HCT116 (cell line): ENCODE results near the gene CDC45. TPM values are rescaled to one million over a fixed set of nuclear protein-coding genes. Genes with fewer than 3 reads are reported as not detected.

ENCODE experiments used
- ATAC-seq: fragments of 200-7000 bp; cut with Tn5 transposase; 2 replicates; pipeline ENCODE4 v1.9.1; 2020; ENCODE audit warnings: mild to moderate bottlenecking, moderate library complexity
- BruUV-seq: library from RNA; stranded (reverse); fragments of 400-500 nt; replicated peaks from 2 replicates; lab custom pipeline; 2021; lab: Mats Ljungman, UMichigan
- CTCF ChIA-PET: fragments of 300-600 bp; sonication (Branson Sonifier 250); formaldehyde crosslinking; loops from one replicate; lab custom pipeline; 2021; ENCODE audit warnings: antibody characterized with exemption; lab: Charles Lee
- POLR2A ChIA-PET: fragments of 300-600, 350-600 bp; sonication (Branson Sonifier 250); formaldehyde crosslinking; loops from one replicate; lab custom pipeline; 2021; ENCODE audit warnings: antibody characterized with exemption; lab: Charles Lee
- RAD21 ChIA-PET, 2 experiments: fragments of 300-600 bp; sonication (Branson Sonifier 250); formaldehyde crosslinking; loops; one replicate each; lab custom pipeline; 2023; ENCODE audit warnings: low total read pairs in 2 of 2; ENCODE audit not compliant: uncharacterized antibody in 2 of 2, unreplicated experiment in 2 of 2, low non-redundant PET in 1 of 2; lab: Charles Lee
- DNase-seq: peaks from one replicate; pipeline ENCODE4 v3.0.0-alpha.2; 2010; ENCODE audit warnings: low read depth, low spot score
- H2AFZ ChIP-seq: fragments of 200-600 bp; shearing (Covaris generic), sonication (generic); 2 replicates; pipeline ENCODE4 v1.6.1; 2017; ENCODE audit warnings: low read depth, mixed run types, mixed read lengths, antibody characterized with exemption, low read length; ENCODE audit not compliant: poor library complexity, severe bottlenecking
- H3K27ac ChIP-seq: 2 replicates; pipeline ENCODE4 v1.5.1; 2012; ENCODE audit warnings: low read depth, low read length
- H3K27me3 ChIP-seq: fragments of 200-600 bp; sonication (generic); 2 replicates; pipeline ENCODE4 v1.6.1; 2016; ENCODE audit warnings: mixed run types, low read length, mixed read lengths; ENCODE audit not compliant: insufficient read depth
- H3K36me3 ChIP-seq, 2 experiments: fragments of 200-500 bp in 1 of 2; fragments of 200-600 bp in 1 of 2; sonication (Bioruptor generic) in 1 of 2; sonication (generic) in 1 of 2; 2 replicates each; pipeline versions ENCODE4 v1.5.1 to v1.6.1; 2014 to 2016; ENCODE audit warnings: low read length in 2 of 2, inconsistent platforms in 1 of 2, mixed read lengths in 1 of 2, mixed run types in 1 of 2; ENCODE audit not compliant: insufficient read depth in 2 of 2, control insufficient read depth in 1 of 2
- H3K4me1 ChIP-seq, 2 experiments: fragments of 200-600 bp in 1 of 2; sonication (generic) in 1 of 2; 2 replicates each; pipeline versions ENCODE4 v1.5.1 to v1.6.1; 2012 to 2017; ENCODE audit warnings: low read length in 2 of 2, inconsistent platforms in 1 of 2, mild to moderate bottlenecking in 1 of 2, mixed read lengths in 1 of 2, mixed run types in 1 of 2, moderate library complexity in 1 of 2; ENCODE audit not compliant: insufficient read depth in 2 of 2, control insufficient read depth in 1 of 2
- H3K4me2 ChIP-seq: fragments of 200-600 bp; sonication (generic); 2 replicates; pipeline ENCODE4 v1.6.1; 2017; ENCODE audit warnings: mixed run types, low read length, mixed read lengths
- H3K4me3 ChIP-seq, 2 experiments: fragments of 200-600 bp in 1 of 2; sonication (generic) in 1 of 2; replicated peaks in 1 of 2; 2 replicates each; pipeline ENCODE4 v1.5.1; 2011 to 2016; ENCODE audit warnings: low read length in 2 of 2, control low read depth in 1 of 2, low read depth in 1 of 2, mild to moderate bottlenecking in 1 of 2, mixed read lengths in 1 of 2, mixed run types in 1 of 2
- H3K79me2 ChIP-seq: fragments of 200-600 bp; sonication (generic); 2 replicates; pipeline ENCODE4 v1.6.1; 2017; ENCODE audit warnings: mild to moderate bottlenecking, mixed run types, low read length, moderate library complexity, mixed read lengths; ENCODE audit not compliant: insufficient read depth
- H3K9ac ChIP-seq: fragments of 200-600 bp; sonication (generic); 2 replicates; pipeline ENCODE4 v1.6.1; 2016; ENCODE audit warnings: low read length, mixed read lengths
- H3K9me2 ChIP-seq: fragments of 200-600 bp; sonication (generic), shearing (Covaris generic); 2 replicates; pipeline ENCODE4 v1.6.1; 2017; ENCODE audit warnings: mixed run types, mild to moderate bottlenecking, moderate library complexity; ENCODE audit not compliant: insufficient read depth
- H3K9me3 ChIP-seq, 2 experiments: fragments of 200-500 bp in 1 of 2; fragments of 200-600 bp in 1 of 2; sonication (Bioruptor generic) in 1 of 2; sonication (generic) in 1 of 2; 2 replicates each; pipeline ENCODE4 v1.6.1; 2014 to 2017; ENCODE audit warnings: low read length in 2 of 2, mixed read lengths in 2 of 2, inconsistent platforms in 1 of 2, low read depth in 1 of 2, mild to moderate bottlenecking in 1 of 2, mixed run types in 1 of 2, moderate library complexity in 1 of 2; ENCODE audit not compliant: control insufficient read depth in 1 of 2, insufficient read depth in 1 of 2
- H4K20me1 ChIP-seq: fragments of 200-600 bp; sonication (generic), shearing (Covaris generic); 2 replicates; pipeline ENCODE4 v1.6.1; 2017; ENCODE audit warnings: mixed run types, mild to moderate bottlenecking, moderate library complexity; ENCODE audit not compliant: insufficient read depth
- CBX3 ChIP-seq: IDR thresholded peaks from 2 replicates; pipeline ENCODE4 v1.6.1; 2012; ENCODE audit warnings: low read depth
- CTCF ChIP-seq, 3 experiments: fragments of 200-600 bp in 1 of 3; sonication (generic) in 1 of 3; IDR thresholded peaks in 2 of 3; conservative IDR thresholded peaks in 1 of 3; 2 replicates each; pipeline ENCODE4 v1.5.1; 2012 to 2017; ENCODE audit warnings: low read depth in 2 of 3, low read length in 2 of 3, antibody characterized with exemption in 1 of 3, borderline replicate concordance in 1 of 3, control low read depth in 1 of 3, mild to moderate bottlenecking in 1 of 3, mixed read lengths in 1 of 3, mixed run types in 1 of 3, moderate library complexity in 1 of 3; ENCODE audit not compliant: insufficient read depth in 1 of 3
- FOSL1 ChIP-seq: IDR thresholded peaks from 2 replicates; pipeline ENCODE4 v1.6.1; 2012; ENCODE audit warnings: low read depth
- JUND ChIP-seq: IDR thresholded peaks from 2 replicates; pipeline ENCODE4 v1.6.1; 2012
- POLR2A ChIP-seq: IDR thresholded peaks from 2 replicates; pipeline ENCODE4 v1.7.0; 2011; ENCODE audit warnings: borderline replicate concordance; ENCODE audit not compliant: insufficient read depth, insufficient read length; ENCODE audit errors: extremely low read depth
- POLR2AphosphoS5 ChIP-seq: IDR thresholded peaks from 2 replicates; pipeline ENCODE4 v1.6.1; 2011; ENCODE audit warnings: mild to moderate bottlenecking, low read depth, low read length, moderate library complexity
- RAD21 ChIP-seq: IDR thresholded peaks from 2 replicates; pipeline ENCODE4 v1.6.1; 2012; ENCODE audit warnings: low read depth, mild to moderate bottlenecking
- SP1 ChIP-seq: IDR thresholded peaks from 2 replicates; pipeline ENCODE4 v1.6.1; 2012; ENCODE audit warnings: low read depth
- SRF ChIP-seq: IDR thresholded peaks from 2 replicates; pipeline ENCODE4 v1.6.1; 2012; ENCODE audit warnings: low read depth
- TCF7L2 ChIP-seq: IDR thresholded peaks from 2 replicates; pipeline ENCODE4 v1.7.0; 2011; ENCODE audit warnings: borderline replicate concordance, inconsistent platforms; ENCODE audit not compliant: insufficient read depth, insufficient read length; ENCODE audit errors: extremely low read depth
- ZBTB33 ChIP-seq: IDR thresholded peaks from 2 replicates; pipeline ENCODE4 v1.6.1; 2011; ENCODE audit warnings: mild to moderate bottlenecking, low read length, moderate library complexity; ENCODE audit not compliant: insufficient replicate concordance; ENCODE audit errors: extremely low read depth
- ZFX ChIP-seq: fragments of 450-650 bp; IDR thresholded peaks from 2 replicates; pipeline ENCODE4 v1.6.1; 2017
- intact Hi-C: fragments of 100-400 bp; cut with micrococcal nuclease; formaldehyde crosslinking; loops from 2 replicates; pipeline ENCODE4 v1.10.0; 2022
- total RNA-seq: library from RNA; stranded (reverse); gene quantifications from one replicate; pipeline ENCODE4 v1.2.1, GENCODE V29; 2021; ENCODE audit not compliant: unreplicated experiment

The CDC45 gene
- total RNA-seq, 1 experiment from 2014 or later = 43.4 TPM

- Histone ChIP-seq H3K27me3 (no peaks in the 10 kb centered on the region), H3K4me3 (no peak overlapping the region), H3K9me3 (no peaks in the 10 kb centered on the region), H3K9ac (no peak overlapping the region), H3K36me3 (peaks cover 56 to 77% of the 10 kb centered on the region in 2 experiments), H2AFZ (no peak overlapping the region), H3K27ac (no peak overlapping the region), H4K20me1 (no peaks in the 10 kb centered on the region), H3K79me2 (peaks cover 35% of the 10 kb centered on the region), H3K9me2 (no peaks in the 10 kb centered on the region), H3K4me1 (no peaks in the 10 kb centered on the region), H3K4me2 (no peak overlapping the region)
- BruUV-seq = no TSS peak
- DNase-seq (no peak), ATAC-seq (no peak)
- ChIA-PET CTCF (no interaction called here), POLR2A (no interaction called here), RAD21 (no interaction called here)
- no peak for TF ChIP-seq CBX3
- TF ChIP-seq TCF7L2 = no peak
- TF ChIP-seq POLR2AphosphoS5 = no peak
- no peak for TF ChIP-seq ZFX
- TF ChIP-seq POLR2A = no peak
- no peak for TF ChIP-seq FOSL1
- TF ChIP-seq JUND = no peak
- TF ChIP-seq SP1 = no peak
- no peak for TF ChIP-seq CTCF (IDR thresholded peaks at IDR 0.05 in 2 of 3, conservative IDR thresholded peaks at IDR 0.05 in 1 of 3; ENCODE audit: borderline replicate concordance in 1 of 3, insufficient read depth in 1 of 3, low read depth in 2 of 3, low read length in 2 of 3)
- TF ChIP-seq SRF = no peak
- TF ChIP-seq RAD21 = no peak
- TF ChIP-seq ZBTB33 = no peak
- intact Hi-C loops = no loop called here
Observed at GRCh38 chr22:19467912-19468311, 11.8 kb upstream of the CDC45 start.
